Subcutaneous adipose tissue (tissue), 4 donors: ENCODE results near the gene NSUN3. TPM values are rescaled to one million over a fixed set of nuclear protein-coding genes. Genes with fewer than 3 reads are reported as not detected.

Experiments used
- CTCF ChIP-seq: fragments of 450-650 bp; IDR thresholded peaks from one replicate; pipeline ENCODE4 v1.5.1; 2016; ENCODE audit warnings: low read depth, mild to moderate bottlenecking, control low read depth, antibody characterized with exemption, moderate library complexity
- total RNA-seq, 4 donors: library from RNA; depleted of rRNA; stranded (reverse); fragments of >200 nt; gene quantifications; one replicate each; pipeline ENCODE4 v1.1.0, GENCODE V29; 2016

Gene NSUN3
- 10 to 100 TPM in 3 of 4 donors, 1 to 10 TPM in 1; 8.7 to 11.0 (median 11.0) TPM for total RNA-seq

- TF ChIP-seq CTCF = no peak
Measured at GRCh38 chr3:94062513-94063404, at the start of gene NSUN3, which contains the start of gene DHFR2. NSUN3 (plus strand) TSS chr3:94063061; CDS start chr3:94063127, 66 bp downstream. DHFR2 (minus strand) TSS chr3:94062916; CDS start chr3:94061511, 1,405 bp downstream.

GRCh38 chr3:94015025-94015424 is 47.8 kb upstream of the NSUN3 start:
- no peak for TF ChIP-seq CTCF

- no peak for TF ChIP-seq CTCF
Measured at GRCh38 chr3:94019659-94020058, 43.2 kb upstream of the NSUN3 start.

- no peak for TF ChIP-seq CTCF
Measured at GRCh38 chr3:94020293-94020692, 42.6 kb upstream of the NSUN3 start.

GRCh38 chr3:94024385-94024784 is 38.5 kb upstream of the NSUN3 start:
- TF ChIP-seq CTCF = no peak

GRCh38 chr3:94026623-94027022 is 36.2 kb upstream of the NSUN3 start:
- TF ChIP-seq CTCF = no peak

- TF ChIP-seq CTCF = no peak
Measured at GRCh38 chr3:94028093-94028837, 34.6 kb upstream of the NSUN3 start, which contains the start of gene STX19. STX19 (minus strand) TSS chr3:94028597; CDS start chr3:94015269, 13,328 bp downstream.
